Hepatocyte (in vitro differentiated cells): ENCODE measurements around the gene BROX. TPM values are rescaled to one million over a fixed set of nuclear protein-coding genes. Genes with fewer than 3 reads are reported as not detected.

Experiments used
- DNase-seq: peaks from one replicate; pipeline ENCODE4 v3.0.0-alpha.2; 2016; ENCODE audit warnings: low spot score
- H2AFZ ChIP-seq: fragments of 200-600 bp; sonication (generic); 2 replicates; pipeline ENCODE4 v1.6.0; 2016; ENCODE audit warnings: antibody characterized with exemption, mild to moderate bottlenecking
- H3K27ac ChIP-seq: fragments of 200-600 bp; sonication (generic); 2 replicates; pipeline ENCODE4 v1.5.1; 2016; ENCODE audit warnings: mild to moderate bottlenecking
- H3K27me3 ChIP-seq: fragments of 200-600 bp; sonication (generic); 2 replicates; pipeline ENCODE4 v1.6.1; 2016
- H3K36me3 ChIP-seq: fragments of 200-600 bp; sonication (generic); replicated peaks from 2 replicates; pipeline ENCODE4 v1.5.1; 2016; ENCODE audit warnings: low read depth; ENCODE audit not compliant: insufficient read depth
- H3K4me1 ChIP-seq: fragments of 200-600 bp; sonication (generic); 2 replicates; pipeline ENCODE4 v1.5.1; 2016; ENCODE audit warnings: mild to moderate bottlenecking, moderate library complexity; ENCODE audit not compliant: insufficient read depth
- H3K4me2 ChIP-seq: fragments of 200-600 bp; sonication (generic); 2 replicates; pipeline ENCODE4 v1.6.0; 2016
- H3K4me3 ChIP-seq: fragments of 200-600 bp; sonication (generic); 2 replicates; pipeline ENCODE4 v1.5.1; 2016; ENCODE audit warnings: mild to moderate bottlenecking
- H3K79me2 ChIP-seq: fragments of 200-600 bp; sonication (generic); 2 replicates; pipeline ENCODE4 v1.6.0; 2017; ENCODE audit warnings: mild to moderate bottlenecking
- H3K9me2 ChIP-seq: fragments of 200-600 bp; sonication (generic); replicated peaks from 2 replicates; pipeline ENCODE4 v1.6.0; 2017; ENCODE audit warnings: mild to moderate bottlenecking; ENCODE audit not compliant: insufficient read depth
- H3K9me3 ChIP-seq: fragments of 200-600 bp; sonication (generic); 2 replicates; pipeline ENCODE4 v1.5.1; 2016; ENCODE audit warnings: low read depth, mild to moderate bottlenecking
- H4K20me1 ChIP-seq: fragments of 200-600 bp; sonication (generic); 2 replicates; pipeline ENCODE4 v1.6.0; 2016; ENCODE audit warnings: mild to moderate bottlenecking; ENCODE audit not compliant: insufficient read depth, poor library complexity, severe bottlenecking
- EZH2 ChIP-seq: fragments of 200-600 bp; sonication (generic); IDR thresholded peaks from 2 replicates; pipeline ENCODE4 v1.6.1; 2016; ENCODE audit warnings: antibody characterized with exemption, mild to moderate bottlenecking, borderline replicate concordance
- EZH2phosphoT487 ChIP-seq: fragments of 200-600 bp; sonication (generic); IDR thresholded peaks from one replicate; pipeline ENCODE4 v1.6.1; 2018; ENCODE audit warnings: antibody characterized with exemption, mild to moderate bottlenecking, low read depth, moderate library complexity; ENCODE audit not compliant: unreplicated experiment, severe bottlenecking
- WGBS: methylation state at CpG from one replicate; pipeline ENCODE4 v1.1.6; 2016; ENCODE audit warnings: low lambda C conversion rate; ENCODE audit errors: missing lambda C conversion rate; 5-methylcytosine and 5-hydroxymethylcytosine counted together
- polyA plus RNA-seq: library from polyadenylated mRNA; unstranded; fragments of >200 nt; fragmentation: Nextera tagmentation; extraction: Ambion mirVana; gene quantifications from 2 replicates; pipeline ENCODE4 v1.2.1, GENCODE V29; 2016
- total RNA-seq: library from RNA; depleted of rRNA; stranded (reverse); fragments of >200 nt; gene quantifications from 2 replicates; pipeline ENCODE4 v1.2.3, GENCODE V29; 2014
- TF ChIP-seq, protein P1 (sequence below): fragments of 200-600 bp; sonication (generic); IDR thresholded peaks from 2 replicates; pipeline ENCODE4 v1.5.1; 2016; ENCODE audit warnings: antibody characterized with exemption, mild to moderate bottlenecking; ENCODE audit not compliant: poor library complexity

Gene BROX
- total and polyA plus RNA-seq, 2 experiments from 2014 or later, result 19.4 to 53.8 TPM

GRCh38 chr1:222784371-222784770, 72.0 kb downstream of the BROX start:
- H2AFZ ChIP-seq, result no peak overlapping the region
- WGBS, result 52% methylated on average over 3 of the region's 3 CpGs
- no peaks in the 10 kb centered on the region for H3K79me2 ChIP-seq
- H3K27ac ChIP-seq, result no peak overlapping the region
- H3K4me1 ChIP-seq, result peaks cover 8% of the 10 kb centered on the region
- DNase-seq, result no peak
- H3K27me3 ChIP-seq, result no peaks in the 10 kb centered on the region
- H3K4me3 ChIP-seq, result no peak overlapping the region
- TF ChIP-seq, protein P1, sequence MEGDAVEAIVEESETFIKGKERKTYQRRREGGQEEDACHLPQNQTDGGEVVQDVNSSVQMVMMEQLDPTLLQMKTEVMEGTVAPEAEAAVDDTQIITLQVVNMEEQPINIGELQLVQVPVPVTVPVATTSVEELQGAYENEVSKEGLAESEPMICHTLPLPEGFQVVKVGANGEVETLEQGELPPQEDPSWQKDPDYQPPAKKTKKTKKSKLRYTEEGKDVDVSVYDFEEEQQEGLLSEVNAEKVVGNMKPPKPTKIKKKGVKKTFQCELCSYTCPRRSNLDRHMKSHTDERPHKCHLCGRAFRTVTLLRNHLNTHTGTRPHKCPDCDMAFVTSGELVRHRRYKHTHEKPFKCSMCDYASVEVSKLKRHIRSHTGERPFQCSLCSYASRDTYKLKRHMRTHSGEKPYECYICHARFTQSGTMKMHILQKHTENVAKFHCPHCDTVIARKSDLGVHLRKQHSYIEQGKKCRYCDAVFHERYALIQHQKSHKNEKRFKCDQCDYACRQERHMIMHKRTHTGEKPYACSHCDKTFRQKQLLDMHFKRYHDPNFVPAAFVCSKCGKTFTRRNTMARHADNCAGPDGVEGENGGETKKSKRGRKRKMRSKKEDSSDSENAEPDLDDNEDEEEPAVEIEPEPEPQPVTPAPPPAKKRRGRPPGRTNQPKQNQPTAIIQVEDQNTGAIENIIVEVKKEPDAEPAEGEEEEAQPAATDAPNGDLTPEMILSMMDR, result no peak
- TF ChIP-seq EZH2, result no peak
- TF ChIP-seq EZH2phosphoT487, result no peak
- H3K36me3 ChIP-seq, result no peaks in the 10 kb centered on the region
- H4K20me1 ChIP-seq, result no peaks in the 10 kb centered on the region
- peak overlapping the region; percentile 23 for H3K4me2 ChIP-seq
- no peaks in the 10 kb centered on the region for H3K9me3 ChIP-seq
- H3K9me2 ChIP-seq, result no peaks in the 10 kb centered on the region

Other genes starting within 250 kb of the BROX start
- 0.20 and 0.23 TPM in 2 replicates for gene HHIPL2, start 164.5 kb upstream of the BROX start, total RNA-seq
- gene HHIPL2, start 164.5 kb upstream of the BROX start, polyA plus RNA-seq, result 0.37 and 0.99 TPM in 2 replicates
- gene TAF1A, start 122.6 kb upstream of the BROX start, total RNA-seq, result 6.5 and 6.9 TPM in 2 replicates
- 3.0 and 5.2 TPM in 2 replicates for gene TAF1A, start 122.6 kb upstream of the BROX start, polyA plus RNA-seq
- gene MIA3, start 94.5 kb upstream of the BROX start, total RNA-seq, result 34.8 and 36.1 TPM in 2 replicates
- gene MIA3, start 94.5 kb upstream of the BROX start, polyA plus RNA-seq, result 31.9 and 36.2 TPM in 2 replicates
- 32.7 and 34.4 TPM in 2 replicates for gene AIDA, start 73 bp upstream of the BROX start, total RNA-seq
- 19.1 and 25.7 TPM in 2 replicates for gene AIDA, start 73 bp upstream of the BROX start, polyA plus RNA-seq
- gene FAM177B, start 24.6 kb downstream of the BROX start, total RNA-seq, result 0.40 and 1.7 TPM in 2 replicates
- gene FAM177B, start 24.6 kb downstream of the BROX start, polyA plus RNA-seq, result 0.19 and 1.2 TPM in 2 replicates
- 10.6 and 14.6 TPM in 2 replicates for gene DISP1, start 102.5 kb downstream of the BROX start, total RNA-seq
- 10.1 and 11.6 TPM in 2 replicates for gene DISP1, start 102.5 kb downstream of the BROX start, polyA plus RNA-seq